Activated B cell treated with CpG ODN at 0.5 μM for 24 hours (primary cell): ENCODE results near the gene B4GALT4. TPM values are rescaled to one million over a fixed set of nuclear protein-coding genes. Genes with fewer than 3 reads are reported as not detected.

Experiments used
- ATAC-seq: fragments of 200-7000 bp; cut with Tn5 transposase; one replicate; pipeline ENCODE4 v1.10.0; 2021; ENCODE audit warnings: low read depth, mild to moderate bottlenecking, moderate library complexity
- CTCF ChIA-PET: fragments of 350-600 bp; sonication (Branson Sonifier 250); formaldehyde crosslinking; loops from one replicate; lab custom pipeline; 2021; ENCODE audit warnings: antibody characterized with exemption; lab: Charles Lee
- POLR2A ChIA-PET: fragments of 350-600 bp; sonication (Branson Sonifier 250); formaldehyde crosslinking; loops from one replicate; lab custom pipeline; 2021; ENCODE audit warnings: antibody characterized with exemption; lab: Charles Lee
- DNase-seq: peaks from one replicate; pipeline ENCODE4 v3.0.0; 2022
- H3K27ac Mint-ChIP-seq: one replicate; pipeline ENCODE4 v1.8.0; 2020; ENCODE audit warnings: mixed read lengths
- H3K27me3 Mint-ChIP-seq: one replicate; pipeline ENCODE4 v1.8.0; 2021; ENCODE audit warnings: mixed read lengths
- H3K36me3 Mint-ChIP-seq: one replicate; pipeline ENCODE4 v1.8.0; 2021; ENCODE audit warnings: low read depth, mixed read lengths
- H3K4me1 Mint-ChIP-seq: one replicate; pipeline ENCODE4 v1.8.0; 2021; ENCODE audit warnings: mixed read lengths
- H3K4me3 Mint-ChIP-seq: one replicate; pipeline ENCODE4 v1.8.0; 2020; ENCODE audit warnings: mild to moderate bottlenecking, mixed read lengths
- H3K9me3 Mint-ChIP-seq: one replicate; pipeline ENCODE4 v1.8.0; 2020; ENCODE audit warnings: mixed read lengths
- intact Hi-C: fragments of 100-400 bp; cut with micrococcal nuclease; formaldehyde crosslinking; loops from one replicate; pipeline ENCODE4 v1.15.1; 2024
- total RNA-seq: library from RNA; stranded (reverse); gene quantifications from 2 replicates; pipeline ENCODE4 v1.2.3, GENCODE V29; 2022
- TF ChIP-seq, protein P1 (sequence below): fragments of 200-600 bp; IDR thresholded peaks from one replicate; pipeline ENCODE4 v1.8.0; 2022; ENCODE audit warnings: antibody characterized with exemption, mild to moderate bottlenecking

Gene B4GALT4
- total RNA-seq, 1 donor from 2014 or later, result 18.0 TPM

DNA sequence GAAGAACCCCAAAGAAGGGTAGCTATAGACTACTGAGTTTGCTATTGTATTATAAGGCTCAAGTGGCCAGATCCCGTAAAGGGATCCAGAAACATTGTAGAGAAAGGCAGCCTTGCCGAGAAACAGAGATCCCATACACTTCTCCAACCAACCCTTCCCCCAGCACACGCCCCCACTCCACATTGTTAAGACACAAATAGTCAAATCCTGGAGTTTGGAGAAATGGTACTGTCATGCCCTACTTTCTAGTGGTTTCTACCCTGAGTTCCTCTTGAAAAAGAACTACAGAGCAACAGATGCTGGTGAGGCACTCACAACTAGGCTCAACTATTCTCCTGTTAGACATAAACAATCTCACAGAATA, 33.2 kb downstream of the B4GALT4 start:
- Mint-ChIP-seq H3K4me3 (no peak overlapping the region), H3K27ac (no peak overlapping the region), H3K36me3 (peaks cover 41% of the 10 kb centered on the region), H3K9me3 (no peaks in the 10 kb centered on the region), H3K27me3 (no peaks in the 10 kb centered on the region), H3K4me1 (no peaks in the 10 kb centered on the region)
- ChIA-PET POLR2A (no interaction called here), CTCF (no interaction called here)
- TF ChIP-seq, protein P1, sequence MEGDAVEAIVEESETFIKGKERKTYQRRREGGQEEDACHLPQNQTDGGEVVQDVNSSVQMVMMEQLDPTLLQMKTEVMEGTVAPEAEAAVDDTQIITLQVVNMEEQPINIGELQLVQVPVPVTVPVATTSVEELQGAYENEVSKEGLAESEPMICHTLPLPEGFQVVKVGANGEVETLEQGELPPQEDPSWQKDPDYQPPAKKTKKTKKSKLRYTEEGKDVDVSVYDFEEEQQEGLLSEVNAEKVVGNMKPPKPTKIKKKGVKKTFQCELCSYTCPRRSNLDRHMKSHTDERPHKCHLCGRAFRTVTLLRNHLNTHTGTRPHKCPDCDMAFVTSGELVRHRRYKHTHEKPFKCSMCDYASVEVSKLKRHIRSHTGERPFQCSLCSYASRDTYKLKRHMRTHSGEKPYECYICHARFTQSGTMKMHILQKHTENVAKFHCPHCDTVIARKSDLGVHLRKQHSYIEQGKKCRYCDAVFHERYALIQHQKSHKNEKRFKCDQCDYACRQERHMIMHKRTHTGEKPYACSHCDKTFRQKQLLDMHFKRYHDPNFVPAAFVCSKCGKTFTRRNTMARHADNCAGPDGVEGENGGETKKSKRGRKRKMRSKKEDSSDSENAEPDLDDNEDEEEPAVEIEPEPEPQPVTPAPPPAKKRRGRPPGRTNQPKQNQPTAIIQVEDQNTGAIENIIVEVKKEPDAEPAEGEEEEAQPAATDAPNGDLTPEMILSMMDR, result no peak
- intact Hi-C loops, result no loop called here
- DNase-seq (no peak), ATAC-seq (no peak)

DNA sequence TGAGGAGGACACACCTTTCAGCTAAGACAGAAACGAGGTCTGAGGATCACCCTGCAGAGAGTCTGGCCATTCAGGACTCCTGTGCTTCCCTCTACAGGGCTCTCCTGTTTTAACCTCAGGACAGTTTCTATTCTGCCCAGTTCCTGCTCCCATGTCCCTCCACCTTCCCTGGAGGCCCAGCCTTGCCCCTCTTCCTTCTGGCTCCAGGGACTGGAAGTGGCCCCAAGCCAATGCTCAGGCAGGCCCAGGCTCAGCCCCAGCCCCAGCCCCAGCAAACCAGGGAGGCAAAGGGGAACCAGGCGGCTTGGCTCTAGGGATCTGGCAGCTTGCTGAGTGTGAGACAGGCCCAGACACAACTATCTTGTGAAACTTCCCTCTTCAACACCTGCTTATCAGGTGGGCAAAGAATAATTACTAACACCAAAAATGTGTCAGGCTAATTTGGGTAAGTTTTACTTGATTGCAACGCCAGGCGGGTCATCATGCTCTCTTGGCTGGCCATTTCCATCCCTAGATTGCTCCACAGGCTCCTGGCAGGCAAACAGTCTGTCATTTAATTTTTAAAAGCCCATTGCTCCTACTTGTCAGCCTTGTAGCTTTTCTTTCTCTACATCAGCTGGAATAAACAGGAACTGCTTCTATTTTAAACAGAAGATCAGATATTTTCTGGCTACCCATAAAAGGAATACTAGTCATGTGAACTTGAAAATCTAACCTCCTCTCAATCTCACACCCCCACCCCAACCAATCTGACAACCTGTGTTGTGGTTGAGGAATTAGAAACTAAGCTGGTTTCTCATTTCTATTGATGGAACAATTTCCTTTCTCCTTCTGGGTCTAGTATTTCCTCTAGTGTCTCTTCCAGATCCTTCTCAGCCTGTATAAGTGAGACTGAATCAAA, 33.8 kb downstream of the B4GALT4 start:
- TF ChIP-seq, protein P1, result no peak
- Mint-ChIP-seq H3K9me3 (no peaks in the 10 kb centered on the region), H3K27ac (no peak overlapping the region), H3K4me3 (no peak overlapping the region), H3K4me1 (no peaks in the 10 kb centered on the region), H3K27me3 (no peaks in the 10 kb centered on the region), H3K36me3 (peaks cover 34% of the 10 kb centered on the region)
- POLR2A ChIA-PET, result no interaction called here
- DNase-seq (no peak), ATAC-seq (no peak)
- intact Hi-C loops, result no loop called here
- CTCF ChIA-PET, result no interaction called here

DNA sequence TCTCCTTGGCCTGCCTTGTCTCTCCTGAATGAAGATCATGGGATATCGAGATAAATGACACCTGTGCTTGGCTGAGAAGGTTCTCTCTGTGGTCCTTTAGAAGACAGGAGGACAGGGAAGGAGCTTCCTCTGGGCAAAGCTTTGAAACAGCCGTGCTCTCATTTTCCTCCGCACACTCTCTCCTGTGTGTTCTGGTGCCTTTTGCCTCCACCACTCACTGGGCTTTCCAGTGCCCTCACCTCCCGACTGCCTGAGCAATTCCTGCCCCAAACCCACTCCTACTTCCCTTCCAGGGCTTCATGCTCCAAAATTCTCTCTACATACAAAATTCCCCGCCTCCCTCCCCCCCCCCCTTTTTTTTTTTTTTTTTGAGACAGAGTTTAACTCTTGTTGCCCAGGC, 35.0 kb downstream of the B4GALT4 start:
- Mint-ChIP-seq H3K4me3 (no peak overlapping the region), H3K4me1 (no peaks in the 10 kb centered on the region), H3K27ac (no peak overlapping the region), H3K27me3 (no peaks in the 10 kb centered on the region), H3K9me3 (no peaks in the 10 kb centered on the region), H3K36me3 (peaks cover 27% of the 10 kb centered on the region)
- CTCF ChIA-PET, result no interaction called here
- intact Hi-C loops, result no loop called here
- no peak for DNase-seq
- TF ChIP-seq, protein P1, result no peak
- POLR2A ChIA-PET, result no interaction called here
- no peak for ATAC-seq

DNA sequence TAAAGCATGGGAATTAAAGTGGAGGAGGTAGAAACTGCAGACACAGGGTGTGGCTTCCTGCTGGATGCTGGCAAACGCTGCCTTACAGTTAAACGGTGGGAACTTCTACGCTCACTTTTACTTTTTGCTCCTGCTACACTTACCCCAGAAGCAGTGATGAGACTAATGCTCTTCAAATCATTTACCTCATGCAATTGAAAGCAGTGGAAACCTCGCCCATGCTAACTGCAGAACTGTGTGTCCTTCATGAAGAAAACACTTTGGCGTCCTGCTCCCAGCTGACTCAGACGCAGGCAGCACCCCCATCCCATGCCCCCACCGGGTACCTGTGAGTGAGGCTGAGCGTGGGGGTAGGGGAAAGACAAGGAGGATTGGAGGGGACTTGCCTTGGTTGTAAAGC, 35.5 kb downstream of the B4GALT4 start:
- TF ChIP-seq, protein P1, result no peak
- intact Hi-C loops, result no loop called here
- Mint-ChIP-seq H3K9me3 (no peaks in the 10 kb centered on the region), H3K4me3 (no peak overlapping the region), H3K27ac (no peak overlapping the region), H3K4me1 (no peaks in the 10 kb centered on the region), H3K27me3 (no peaks in the 10 kb centered on the region), H3K36me3 (peaks cover 22% of the 10 kb centered on the region)
- POLR2A ChIA-PET, result no interaction called here
- CTCF ChIA-PET, result no interaction called here
- DNase-seq (no peak), ATAC-seq (no peak)

DNA sequence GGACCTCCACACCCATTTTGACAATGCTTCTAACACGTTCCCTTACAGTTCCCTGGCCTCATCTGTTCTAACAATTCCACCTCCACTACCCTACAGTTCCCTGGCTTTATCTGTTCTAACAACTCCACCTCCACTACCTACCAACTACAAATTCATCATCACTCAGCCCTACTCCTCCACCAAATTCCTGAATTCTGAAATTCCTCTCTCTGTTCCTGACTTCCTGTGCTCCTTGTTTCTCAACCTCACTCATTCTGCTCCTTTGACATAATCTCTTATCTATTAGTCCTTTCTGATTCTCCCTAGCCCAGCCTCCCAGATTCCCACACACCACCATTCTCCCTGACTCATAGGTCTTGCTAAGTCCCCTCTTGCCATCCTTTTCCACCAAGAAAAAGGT, 44.8 kb downstream of the B4GALT4 start:
- H3K27ac Mint-ChIP-seq, result no peak overlapping the region
- no peaks in the 10 kb centered on the region for H3K9me3 Mint-ChIP-seq
- POLR2A ChIA-PET, result no interaction called here
- no peak for DNase-seq
- H3K4me3 Mint-ChIP-seq, result no peak overlapping the region
- H3K4me1 Mint-ChIP-seq, result no peaks in the 10 kb centered on the region
- intact Hi-C loops, result no loop called here
- ATAC-seq, result no peak
- no peaks in the 10 kb centered on the region for H3K36me3 Mint-ChIP-seq
- TF ChIP-seq, protein P1, result no peak
- CTCF ChIA-PET, result no interaction called here
- peaks cover 4% of the 10 kb centered on the region for H3K27me3 Mint-ChIP-seq
